ENCODE data around the gene WFDC1.

GRCh38 chr16:84247331-84247730, 47.3 kb upstream of the WFDC1 start:
- TF ChIP-seq CTCF (IDR thresholded peaks at IDR 0.05; ENCODE audit: low read depth, low read length), result no peak
- no peak for TF ChIP-seq EZH2phosphoT487 (IDR thresholded peaks at IDR 0.05; ENCODE audit: low read depth)

Data from OCI-LY3 (cell line).